K562 (cell line): ENCODE results near the gene KIAA0513. TPM values are rescaled to one million over a fixed set of nuclear protein-coding genes. Genes with fewer than 3 reads are reported as not detected.
A peak's percentile ranks its signal among the peaks of the same experiment; 100 is the strongest.

Experiments used
- EP300 ChIP-seq: IDR thresholded peaks from 2 replicates; pipeline ENCODE4 v1.6.1; 2012; ENCODE audit warnings: low read length, improper control_type of control experiment
- polyA plus RNA-seq, 8 experiments: library from polyadenylated mRNA; depleted of rRNA in 4 of 8; stranded (reverse) in 5 of 8; unstranded in 3 of 8; fragments of >200 nt; fragmentation: Nextera tagmentation in 2 of 8; fragmentation: Illumina TruSeq in 1 of 8; extraction: Ambion mirVana in 2 of 8; extraction: Trizol in 1 of 8; gene quantifications; 2 replicates each; pipeline versions ENCODE4 v1.2.1 to v1.2.3, GENCODE V29; 2011 to 2014; ENCODE audit warnings: inconsistent platforms in 1 of 8, missing spikeins in 1 of 8
- total RNA-seq, 7 experiments: library from RNA; depleted of rRNA in 6 of 7; stranded (reverse); fragments of >200 nt in 6 of 7; fragmentation: Illumina TruSeq in 2 of 7; extraction: Trizol in 2 of 7; gene quantifications; 2 replicates each; pipeline versions ENCODE4 v1.2.1 to v1.2.3, GENCODE V29; 2011 to 2021; ENCODE audit warnings: low replicate concordance in 1 of 7
- TF ChIP-seq, protein P1 (sequence below): fragments of 450-650 bp; IDR thresholded peaks from 2 replicates; pipeline ENCODE4 v1.6.1; 2016; ENCODE audit warnings: borderline replicate concordance
- TF ChIP-seq, protein P2 (sequence below), 2 experiments: fragments of 450-650 bp; formaldehyde crosslinking in 1 of 2; IDR thresholded peaks; 2 replicates each; pipeline versions ENCODE4 v1.4.0 to v1.6.1; 2014 to 2020; ENCODE audit warnings: mild to moderate bottlenecking in 2 of 2, borderline replicate concordance in 1 of 2, low read depth in 1 of 2

The KIAA0513 gene
- total and polyA plus RNA-seq, 9 of the 15 experiments (the other 6 are each of a cell fraction or from before 2014, with no cell fraction given): 0.18 to 13.7 (median 10.2) TPM

- TF ChIP-seq, protein P1, sequence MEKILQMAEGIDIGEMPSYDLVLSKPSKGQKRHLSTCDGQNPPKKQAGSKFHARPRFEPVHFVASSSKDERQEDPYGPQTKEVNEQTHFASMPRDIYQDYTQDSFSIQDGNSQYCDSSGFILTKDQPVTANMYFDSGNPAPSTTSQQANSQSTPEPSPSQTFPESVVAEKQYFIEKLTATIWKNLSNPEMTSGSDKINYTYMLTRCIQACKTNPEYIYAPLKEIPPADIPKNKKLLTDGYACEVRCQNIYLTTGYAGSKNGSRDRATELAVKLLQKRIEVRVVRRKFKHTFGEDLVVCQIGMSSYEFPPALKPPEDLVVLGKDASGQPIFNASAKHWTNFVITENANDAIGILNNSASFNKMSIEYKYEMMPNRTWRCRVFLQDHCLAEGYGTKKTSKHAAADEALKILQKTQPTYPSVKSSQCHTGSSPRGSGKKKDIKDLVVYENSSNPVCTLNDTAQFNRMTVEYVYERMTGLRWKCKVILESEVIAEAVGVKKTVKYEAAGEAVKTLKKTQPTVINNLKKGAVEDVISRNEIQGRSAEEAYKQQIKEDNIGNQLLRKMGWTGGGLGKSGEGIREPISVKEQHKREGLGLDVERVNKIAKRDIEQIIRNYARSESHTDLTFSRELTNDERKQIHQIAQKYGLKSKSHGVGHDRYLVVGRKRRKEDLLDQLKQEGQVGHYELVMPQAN: peak; percentile 33; the same call in 1 of the 2 replicates
- TF ChIP-seq EP300: 0 out of 2 replicates have a peak, but pooled peaks have one; percentile 6
- TF ChIP-seq, protein P2, sequence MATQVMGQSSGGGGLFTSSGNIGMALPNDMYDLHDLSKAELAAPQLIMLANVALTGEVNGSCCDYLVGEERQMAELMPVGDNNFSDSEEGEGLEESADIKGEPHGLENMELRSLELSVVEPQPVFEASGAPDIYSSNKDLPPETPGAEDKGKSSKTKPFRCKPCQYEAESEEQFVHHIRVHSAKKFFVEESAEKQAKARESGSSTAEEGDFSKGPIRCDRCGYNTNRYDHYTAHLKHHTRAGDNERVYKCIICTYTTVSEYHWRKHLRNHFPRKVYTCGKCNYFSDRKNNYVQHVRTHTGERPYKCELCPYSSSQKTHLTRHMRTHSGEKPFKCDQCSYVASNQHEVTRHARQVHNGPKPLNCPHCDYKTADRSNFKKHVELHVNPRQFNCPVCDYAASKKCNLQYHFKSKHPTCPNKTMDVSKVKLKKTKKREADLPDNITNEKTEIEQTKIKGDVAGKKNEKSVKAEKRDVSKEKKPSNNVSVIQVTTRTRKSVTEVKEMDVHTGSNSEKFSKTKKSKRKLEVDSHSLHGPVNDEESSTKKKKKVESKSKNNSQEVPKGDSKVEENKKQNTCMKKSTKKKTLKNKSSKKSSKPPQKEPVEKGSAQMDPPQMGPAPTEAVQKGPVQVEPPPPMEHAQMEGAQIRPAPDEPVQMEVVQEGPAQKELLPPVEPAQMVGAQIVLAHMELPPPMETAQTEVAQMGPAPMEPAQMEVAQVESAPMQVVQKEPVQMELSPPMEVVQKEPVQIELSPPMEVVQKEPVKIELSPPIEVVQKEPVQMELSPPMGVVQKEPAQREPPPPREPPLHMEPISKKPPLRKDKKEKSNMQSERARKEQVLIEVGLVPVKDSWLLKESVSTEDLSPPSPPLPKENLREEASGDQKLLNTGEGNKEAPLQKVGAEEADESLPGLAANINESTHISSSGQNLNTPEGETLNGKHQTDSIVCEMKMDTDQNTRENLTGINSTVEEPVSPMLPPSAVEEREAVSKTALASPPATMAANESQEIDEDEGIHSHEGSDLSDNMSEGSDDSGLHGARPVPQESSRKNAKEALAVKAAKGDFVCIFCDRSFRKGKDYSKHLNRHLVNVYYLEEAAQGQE (IDR thresholded peaks at IDR 0.05; ENCODE audit: borderline replicate concordance): peak; percentile 15; the same call in 1 of the 2 replicates
- TF ChIP-seq, protein P2 (CRISPR knock-in tag; IDR thresholded peaks at IDR 0.05; ENCODE audit: low read depth): no peak; the same call in 1 of the 2 replicates
Observed at GRCh38 chr16:85137323-85138072, 109.9 kb downstream of the KIAA0513 start (continued).
